ENCODE data around the gene FBXW12. TPM values are rescaled to one million over a fixed set of nuclear protein-coding genes. Genes with fewer than 3 reads are reported as not detected.

Gene FBXW12
- polyA plus RNA-seq, 1 experiment: not detected

GRCh38 chr3:48402907-48403306, 30.9 kb downstream of the FBXW12 start:
- Histone ChIP-seq H3K4me3 (ENCODE audit: low read depth, low read length) (no peak overlapping the region), H3K27me3 (ENCODE audit: control insufficient read depth, insufficient read depth, low read length) (no peaks in the 10 kb centered on the region), H3K9me3 (ENCODE audit: control insufficient read depth, insufficient read depth, low read length) (no peaks in the 10 kb centered on the region; the same call in 1 of the 2 replicates), H3K27ac (ENCODE audit: low read depth, low read length) (no peak overlapping the region)
- TF ChIP-seq CTCF (IDR thresholded peaks at IDR 0.05; ENCODE audit: low read depth, low read length): no peak
- CTCF ChIA-PET: interaction anchor here (0.6 to 7.6 kb wide), 2 partner anchors 31 to 142 kb away, joined by 3 to 402 read pairs; partner anchors contain the start of genes CCDC51, PLXNB1 and TMA7
- POLR2A ChIA-PET: no interaction called here
- no peak for DNase-seq (ENCODE audit: low read depth, low spot score)

- Histone ChIP-seq H3K27me3 (ENCODE audit: control insufficient read depth, insufficient read depth, low read length) (no peaks in the 10 kb centered on the region), H3K4me3 (ENCODE audit: low read depth, low read length) (no peak overlapping the region), H3K27ac (ENCODE audit: low read depth, low read length) (no peak overlapping the region), H3K9me3 (ENCODE audit: control insufficient read depth, insufficient read depth, low read length) (no peaks in the 10 kb centered on the region; the same call in 1 of the 2 replicates)
- ChIA-PET CTCF (interaction anchor here (0.6 to 7.6 kb wide), 2 partner anchors 30 to 141 kb away, joined by 3 to 402 read pairs; partner anchors contain the start of genes CCDC51, PLXNB1 and TMA7), POLR2A (no interaction called here)
- TF ChIP-seq CTCF (IDR thresholded peaks at IDR 0.05; ENCODE audit: low read depth, low read length): no peak
- DNase-seq (ENCODE audit: low read depth, low spot score): no peak
Observed at GRCh38 chr3:48403533-48404439, 31.8 kb downstream of the FBXW12 start.

- H3K27me3 ChIP-seq (ENCODE audit: control insufficient read depth, insufficient read depth, low read length): no peaks in the 10 kb centered on the region
- H3K27ac ChIP-seq (ENCODE audit: low read depth, low read length): no peak overlapping the region
- ChIA-PET CTCF (interaction anchor here (7.6 kb wide), 1 partner anchor 30 kb away, joined by 402 read pairs; the partner anchor contains the start of genes CCDC51, PLXNB1 and TMA7), POLR2A (no interaction called here)
- no peak for TF ChIP-seq CTCF (IDR thresholded peaks at IDR 0.05; ENCODE audit: low read depth, low read length)
- H3K9me3 ChIP-seq (ENCODE audit: control insufficient read depth, insufficient read depth, low read length): no peaks in the 10 kb centered on the region; the same call in 1 of the 2 replicates
- no peak for DNase-seq (ENCODE audit: low read depth, low spot score)
- no peak overlapping the region for H3K4me3 ChIP-seq (ENCODE audit: low read depth, low read length)
Observed at GRCh38 chr3:48404440-48405342, 32.7 kb downstream of the FBXW12 start.

- POLR2A ChIA-PET: no interaction called here
- Histone ChIP-seq H3K9me3 (ENCODE audit: control insufficient read depth, insufficient read depth, low read length) (no peaks in the 10 kb centered on the region; the same call in 1 of the 2 replicates), H3K27me3 (ENCODE audit: control insufficient read depth, insufficient read depth, low read length) (no peaks in the 10 kb centered on the region), H3K27ac (ENCODE audit: low read depth, low read length) (no peak overlapping the region), H3K4me3 (ENCODE audit: low read depth, low read length) (no peak overlapping the region)
- CTCF ChIA-PET: interaction anchor here (5.5 to 7.6 kb wide), 2 partner anchors 29 to 31 kb away, joined by 38 to 402 read pairs; partner anchors contain the start of genes CCDC51, PLXNB1 and TMA7
- no peak for DNase-seq (ENCODE audit: low read depth, low spot score)
- no peak for TF ChIP-seq CTCF (IDR thresholded peaks at IDR 0.05; ENCODE audit: low read depth, low read length)
Observed at GRCh38 chr3:48405343-48405881, 33.4 kb downstream of the FBXW12 start.

Data from AG04450 (cell line).